Neural cell (in vitro differentiated cells): Measurements from ENCODE around the gene SLC12A5. TPM values are rescaled to one million over a fixed set of nuclear protein-coding genes. Genes with fewer than 3 reads are reported as not detected.

Experiments used
- H2AFZ ChIP-seq: fragments of 200-600, 300-800 bp; sonication (generic), shearing (Covaris generic); 2 replicates; pipeline ENCODE4 v1.6.0; 2014; ENCODE audit warnings: low read depth, mild to moderate bottlenecking, antibody characterized with exemption, low read length, moderate library complexity
- H3F3A ChIP-seq: fragments of 200-600 bp; shearing (Covaris generic); 2 replicates; pipeline ENCODE4 v1.6.1; 2016; ENCODE audit warnings: mild to moderate bottlenecking, moderate library complexity, mixed read lengths, antibody characterized with exemption, low read length; ENCODE audit not compliant: insufficient read depth, poor library complexity, severe bottlenecking
- H3K27ac ChIP-seq: fragments of 200-600, 300-800 bp; sonication (generic), shearing (Covaris generic); 2 replicates; pipeline ENCODE4 v1.5.1; 2014; ENCODE audit warnings: mild to moderate bottlenecking, low read length, moderate library complexity
- H3K27me3 ChIP-seq: fragments of 300-800, 200-600 bp; sonication (generic), shearing (Covaris generic); 2 replicates; pipeline ENCODE4 v1.6.0; 2014; ENCODE audit warnings: mild to moderate bottlenecking, low read depth, low read length, moderate library complexity; ENCODE audit not compliant: insufficient read depth
- H3K36me3 ChIP-seq: fragments of 300-800, 200-600 bp; sonication (generic), shearing (Covaris generic); 2 replicates; pipeline ENCODE4 v1.5.1; 2014; ENCODE audit warnings: mild to moderate bottlenecking, antibody characterized with exemption, low read length, moderate library complexity; ENCODE audit not compliant: insufficient read depth
- H3K4me2 ChIP-seq: fragments of 300-800, 200-600 bp; sonication (generic), shearing (Covaris generic); 2 replicates; pipeline ENCODE4 v1.6.0; 2014; ENCODE audit warnings: mild to moderate bottlenecking, low read length
- H3K4me3 ChIP-seq: fragments of 300-800, 200-600 bp; sonication (generic), shearing (Covaris generic); 2 replicates; pipeline ENCODE4 v1.5.1; 2014; ENCODE audit warnings: mild to moderate bottlenecking, low read length, moderate library complexity
- H3K79me2 ChIP-seq: fragments of 200-600 bp; shearing (Covaris generic); replicated peaks from 2 replicates; pipeline ENCODE4 v1.6.0; 2014; ENCODE audit warnings: mild to moderate bottlenecking, low read length, moderate library complexity; ENCODE audit not compliant: insufficient read depth
- H3K9ac ChIP-seq: fragments of 300-800, 200-600 bp; sonication (generic), shearing (Covaris generic); 2 replicates; pipeline ENCODE4 v1.6.1; 2016; ENCODE audit warnings: mild to moderate bottlenecking, low read length, mixed read lengths
- H3K9me2 ChIP-seq: fragments of 200-600 bp; shearing (Covaris generic); 2 replicates; pipeline ENCODE4 v1.6.1; 2016; ENCODE audit warnings: mild to moderate bottlenecking, low read length, mixed read lengths; ENCODE audit not compliant: insufficient read depth
- H3K9me3 ChIP-seq: fragments of 200-600, 300-800 bp; sonication (generic), shearing (Covaris generic); 2 replicates; pipeline ENCODE4 v1.6.1; 2016; ENCODE audit warnings: mild to moderate bottlenecking, mixed run types, low read length, moderate library complexity, mixed read lengths
- H4K20me1 ChIP-seq: fragments of 200-600 bp; shearing (Covaris generic); 2 replicates; pipeline ENCODE4 v1.6.1; 2016; ENCODE audit warnings: mild to moderate bottlenecking, mixed run types; ENCODE audit not compliant: insufficient read depth
- CTCF ChIP-seq: fragments of 450-650 bp; IDR thresholded peaks from 2 replicates; pipeline ENCODE4 v1.5.1; 2014; ENCODE audit warnings: antibody characterized with exemption, mild to moderate bottlenecking, moderate library complexity; ENCODE audit not compliant: poor library complexity, severe bottlenecking
- EP300 ChIP-seq: fragments of 450-650 bp; conservative IDR thresholded peaks from 2 replicates; pipeline ENCODE4 v1.6.1; 2014; ENCODE audit warnings: antibody characterized with exemption, mild to moderate bottlenecking, moderate library complexity; ENCODE audit not compliant: poor library complexity, severe bottlenecking
- EZH2 ChIP-seq: fragments of 200-600, 300-800 bp; shearing (Covaris generic), sonication (generic); IDR thresholded peaks from 2 replicates; pipeline ENCODE4 v1.6.1; 2014; ENCODE audit warnings: antibody characterized with exemption, low read length, borderline replicate concordance, mild to moderate bottlenecking; ENCODE audit not compliant: insufficient read depth, poor library complexity, severe bottlenecking
- MXI1 ChIP-seq: fragments of 450-650 bp; conservative IDR thresholded peaks from 2 replicates; pipeline ENCODE4 v1.6.1; 2014; ENCODE audit warnings: antibody characterized with exemption, mild to moderate bottlenecking; ENCODE audit not compliant: poor library complexity, severe bottlenecking
- POLR2AphosphoS5 ChIP-seq: IDR thresholded peaks from 2 replicates; pipeline ENCODE4 v1.6.1; 2012
- RAD21 ChIP-seq: fragments of 450-650 bp; conservative IDR thresholded peaks from 2 replicates; pipeline ENCODE4 v1.6.1; 2014; ENCODE audit warnings: antibody characterized with exemption, mild to moderate bottlenecking, moderate library complexity
- REST ChIP-seq: IDR thresholded peaks from 2 replicates; pipeline ENCODE4 v1.6.1; 2012; ENCODE audit warnings: borderline replicate concordance
- SMC3 ChIP-seq: fragments of 450-650 bp; conservative IDR thresholded peaks from 2 replicates; pipeline ENCODE4 v1.6.1; 2014; ENCODE audit warnings: antibody characterized with exemption, mild to moderate bottlenecking, moderate library complexity; ENCODE audit not compliant: poor library complexity
- TAF1 ChIP-seq: IDR thresholded peaks from 2 replicates; pipeline ENCODE4 v1.6.1; 2012; ENCODE audit warnings: low read depth
- polyA plus RNA-seq: library from polyadenylated mRNA; depleted of rRNA; stranded (reverse); fragments of >200 nt; gene quantifications from 2 replicates; pipeline ENCODE4 v1.2.3, GENCODE V29; 2014

SLC12A5 gene
- polyA plus RNA-seq, 1 donor from 2014 or later = 53.1 TPM

GRCh38 chr20:46054606-46055005 lies 25.6 kb downstream of the SLC12A5 start:
- H3K36me3 ChIP-seq = peaks cover 12% of the 10 kb centered on the region
- no peak overlapping the region for H3K4me3 ChIP-seq
- H3K9me2 ChIP-seq = no peaks in the 10 kb centered on the region
- H3K79me2 ChIP-seq = no peaks in the 10 kb centered on the region
- no peak overlapping the region for H3K27ac ChIP-seq
- no peaks in the 10 kb centered on the region for H3K9me3 ChIP-seq
- H3K4me2 ChIP-seq = no peak overlapping the region
- no peaks in the 10 kb centered on the region for H4K20me1 ChIP-seq
- no peak overlapping the region for H3K9ac ChIP-seq
- H3F3A ChIP-seq = no peaks in the 10 kb centered on the region
- TF ChIP-seq EZH2 (no peak), POLR2AphosphoS5 (no peak), REST (no peak), SMC3 (no peak), RAD21 (no peak), EP300 (no peak), CTCF (no peak), TAF1 (no peak), MXI1 (no peak)
- H3K27me3 ChIP-seq = peaks cover 15% of the 10 kb centered on the region
- H2AFZ ChIP-seq = no peak overlapping the region

- Histone ChIP-seq H3K9me3 (no peaks in the 10 kb centered on the region), H3K36me3 (peaks cover 12% of the 10 kb centered on the region), H3F3A (no peaks in the 10 kb centered on the region), H3K9ac (no peak overlapping the region), H3K27me3 (peaks cover 15% of the 10 kb centered on the region), H3K9me2 (no peaks in the 10 kb centered on the region), H3K79me2 (no peaks in the 10 kb centered on the region), H3K4me3 (no peak overlapping the region), H4K20me1 (no peaks in the 10 kb centered on the region), H3K27ac (no peak overlapping the region), H2AFZ (no peak overlapping the region), H3K4me2 (no peak overlapping the region)
- no peak for TF ChIP-seq MXI1
- TF ChIP-seq CTCF = no peak
- TF ChIP-seq REST = no peak
- TF ChIP-seq TAF1 = no peak
- TF ChIP-seq EZH2 = no peak
- no peak for TF ChIP-seq RAD21
- no peak for TF ChIP-seq EP300
Measured at GRCh38 chr20:46055269-46055668, 26.3 kb downstream of the SLC12A5 start.
